Measurements from ENCODE around the gene LPCAT4. TPM values are rescaled to one million over a fixed set of nuclear protein-coding genes. Genes with fewer than 3 reads are reported as not detected.

Gene LPCAT4
- total RNA-seq, 2 experiments from 2014 or later: 55.6 to 56.9 TPM

- Mint-ChIP-seq H3K27me3 (no peaks in the 10 kb centered on the region), H3K27ac (no peak overlapping the region), H3K4me1 (ENCODE audit: low read depth) (peaks cover 56% of the 10 kb centered on the region), H3K9me3 (peaks cover 2% of the 10 kb centered on the region), H3K4me3 (no peak overlapping the region), H3K36me3 (ENCODE audit: low read depth) (peaks cover 24% of the 10 kb centered on the region)
- no peak for DNase-seq
- CTCF ChIA-PET: no interaction called here
- ATAC-seq: no peak
- intact Hi-C loops (cut with micrococcal nuclease): no loop called here
- TF ChIP-seq CTCF (IDR thresholded peaks at IDR 0.05): no peak
- POLR2A ChIA-PET: no interaction called here
Observed at GRCh38 chr15:34311563-34311962, 55.4 kb downstream of the LPCAT4 start.

Small RNA genes lying within 50 kb of the gene (microRNA-seq; reads per million reads assigned to microRNA genes)
- not detected for gene MIR1233-1 (ENCODE audit: borderline microRNAs expressed, borderline replicate concordance)

Other genes starting within 250 kb of the LPCAT4 start
- 10 to 100 TPM; 41.6 to 45.5 TPM for gene KATNBL1, start 157.1 kb downstream of the LPCAT4 start, total RNA-seq
- 10 to 100 TPM; 80.6 to 83.0 TPM for gene EMC4, start 142.2 kb downstream of the LPCAT4 start, total RNA-seq
- gene SLC12A6, start 29.4 kb downstream of the LPCAT4 start, total RNA-seq: 10 to 100 TPM; 22.2 to 24.8 TPM
- gene NOP10, start 24.1 kb downstream of the LPCAT4 start, total RNA-seq: 100 to 1,000 TPM; 225 to 226 TPM
- not detected for gene NUTM1, start 23.9 kb downstream of the LPCAT4 start, total RNA-seq
- 100 to 1,000 TPM; 140 to 141 TPM for gene GOLGA8A, start 70.6 kb upstream of the LPCAT4 start, total RNA-seq
- gene GOLGA8B, start 216.5 kb upstream of the LPCAT4 start, total RNA-seq: 10 to 100 TPM; 84.6 to 86.9 TPM

Data from activated CD8-positive, alpha-beta T cell treated with anti-CD3 and anti-CD28 coated beads for 36 hours (primary cell).